GM21825 (cell line): ENCODE data around the gene MMP2.

Source experiments
- ATAC-seq: cut with Tn5 transposase; IDR thresholded peaks from one replicate; pipeline ENCODE4 v1.9.1; 2021; ENCODE audit warnings: mild to moderate bottlenecking, moderate library complexity; ENCODE audit not compliant: unreplicated experiment

Gene MMP2

DNA sequence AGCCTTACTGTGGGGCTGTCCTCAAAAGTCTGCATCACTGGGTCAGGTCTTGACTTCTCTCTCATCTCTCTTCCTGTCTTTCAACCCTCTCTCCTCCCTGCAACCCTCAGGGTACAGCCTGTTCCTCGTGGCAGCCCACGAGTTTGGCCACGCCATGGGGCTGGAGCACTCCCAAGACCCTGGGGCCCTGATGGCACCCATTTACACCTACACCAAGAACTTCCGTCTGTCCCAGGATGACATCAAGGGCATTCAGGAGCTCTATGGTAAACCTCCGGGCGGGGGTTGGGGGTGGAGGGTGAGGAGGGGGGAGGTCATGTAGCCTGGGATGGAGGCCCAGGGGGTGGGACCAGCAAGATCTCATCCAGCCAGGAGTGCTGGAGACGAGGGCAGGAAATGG lies 12.7 kb downstream of the MMP2 start:
- ATAC-seq: no peak

- ATAC-seq: no peak
Measured at GRCh38 chr16:55492756-55493380, 13.9 kb downstream of the MMP2 start.

GRCh38 chr16:55494994-55495421 lies 16.0 kb downstream of the MMP2 start:
- ATAC-seq: no peak

- ATAC-seq: no peak
Measured at GRCh38 chr16:55495616-55496289, 16.8 kb downstream of the MMP2 start.

DNA sequence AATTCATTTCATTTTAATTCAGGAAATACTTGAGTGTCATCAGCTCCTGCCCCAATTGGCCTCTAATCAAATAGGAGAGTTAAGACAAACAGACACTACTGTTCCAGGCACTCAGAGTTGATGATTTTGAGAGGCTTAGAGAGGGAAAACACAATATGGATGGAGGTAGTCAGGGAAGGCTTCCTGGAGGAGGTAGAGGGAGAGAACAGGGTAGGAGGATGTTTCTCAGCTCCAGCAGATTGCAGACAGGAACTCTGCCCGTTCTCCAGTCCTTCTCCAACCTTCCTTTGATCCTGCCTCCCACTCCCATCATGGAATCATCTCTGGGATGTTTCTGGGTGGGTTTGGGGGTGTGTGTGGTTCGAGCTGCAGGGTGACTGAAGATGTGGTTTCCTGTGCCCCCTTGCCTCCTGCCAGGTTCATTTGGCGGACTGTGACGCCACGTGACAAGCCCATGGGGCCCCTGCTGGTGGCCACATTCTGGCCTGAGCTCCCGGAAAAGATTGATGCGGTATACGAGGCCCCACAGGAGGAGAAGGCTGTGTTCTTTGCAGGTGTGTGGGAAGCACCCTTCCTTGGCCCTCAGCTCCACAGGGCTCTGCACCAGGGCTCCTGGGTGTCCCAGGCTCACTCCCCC lies 17.6 kb downstream of the MMP2 start:
- ATAC-seq: no peak

- no peak for ATAC-seq
Measured at GRCh38 chr16:55497558-55497957, 18.6 kb downstream of the MMP2 start.

- no peak for ATAC-seq
Measured at GRCh38 chr16:55498101-55498500, 19.1 kb downstream of the MMP2 start.

DNA sequence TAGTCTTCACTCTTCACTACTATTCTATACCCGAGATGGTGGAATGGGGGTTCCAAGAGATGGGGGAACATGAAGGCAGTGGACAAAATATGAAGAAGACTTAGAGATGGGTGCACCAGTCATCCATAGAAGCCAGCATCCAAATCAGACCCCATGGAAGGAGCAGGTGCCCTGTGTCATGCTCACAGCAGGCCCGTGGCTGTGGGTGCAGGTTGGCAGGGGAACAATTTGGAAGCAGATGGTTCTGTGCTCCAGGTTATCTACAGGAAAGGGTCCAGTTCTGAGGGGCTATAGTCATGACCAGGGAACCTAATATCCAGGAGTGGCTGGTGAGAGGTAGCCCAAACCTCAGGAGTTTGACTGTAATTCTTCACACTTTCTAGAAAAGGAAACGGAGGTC lies 20.3 kb downstream of the MMP2 start:
- no peak for ATAC-seq

- no peak for ATAC-seq
Measured at GRCh38 chr16:55499951-55500529, 21.0 kb downstream of the MMP2 start.

GRCh38 chr16:55500530-55501011 lies 21.6 kb downstream of the MMP2 start:
- no peak for ATAC-seq

DNA sequence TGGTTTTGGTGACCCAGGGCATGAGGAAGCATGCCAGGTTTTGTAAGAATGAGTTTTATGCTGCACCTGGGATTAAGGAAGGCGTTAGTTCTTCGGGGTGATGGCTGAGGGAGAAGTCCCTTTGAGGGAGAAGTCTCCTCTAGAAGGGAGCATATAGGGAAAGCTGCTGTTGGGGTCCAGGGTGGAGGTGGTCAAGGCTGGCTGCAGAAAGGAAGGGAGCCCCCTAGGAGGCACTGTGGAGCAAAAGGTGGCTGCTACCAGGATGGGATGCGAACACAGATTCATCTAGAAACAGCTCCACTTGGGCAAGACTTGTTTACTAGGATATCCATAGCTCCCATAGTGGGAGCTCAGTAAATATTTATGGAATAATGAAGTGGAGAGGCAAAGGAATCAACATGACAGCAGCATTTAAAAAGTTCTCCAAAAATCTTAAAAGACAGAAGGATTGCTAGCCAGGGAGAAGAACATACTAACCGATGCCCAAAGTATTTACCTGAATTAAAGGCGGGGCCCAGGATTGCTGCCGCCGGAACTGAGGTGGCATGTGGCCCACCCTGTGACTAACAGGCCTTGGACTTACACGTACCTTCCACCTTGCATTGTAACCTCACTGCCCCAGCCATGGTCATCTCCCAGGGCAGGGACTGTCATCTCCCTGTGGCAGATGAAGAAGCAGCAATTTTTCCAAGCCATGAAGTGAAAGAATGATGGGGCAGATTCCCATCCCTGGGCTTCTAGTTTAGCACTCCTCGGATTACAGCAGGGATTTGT lies 22.7 kb downstream of the MMP2 start:
- ATAC-seq: no peak

- no peak for ATAC-seq
Measured at GRCh38 chr16:55502801-55503366, 23.9 kb downstream of the MMP2 start.

- no peak for ATAC-seq
Measured at GRCh38 chr16:55503726-55504550, 24.9 kb downstream of the MMP2 start.

DNA sequence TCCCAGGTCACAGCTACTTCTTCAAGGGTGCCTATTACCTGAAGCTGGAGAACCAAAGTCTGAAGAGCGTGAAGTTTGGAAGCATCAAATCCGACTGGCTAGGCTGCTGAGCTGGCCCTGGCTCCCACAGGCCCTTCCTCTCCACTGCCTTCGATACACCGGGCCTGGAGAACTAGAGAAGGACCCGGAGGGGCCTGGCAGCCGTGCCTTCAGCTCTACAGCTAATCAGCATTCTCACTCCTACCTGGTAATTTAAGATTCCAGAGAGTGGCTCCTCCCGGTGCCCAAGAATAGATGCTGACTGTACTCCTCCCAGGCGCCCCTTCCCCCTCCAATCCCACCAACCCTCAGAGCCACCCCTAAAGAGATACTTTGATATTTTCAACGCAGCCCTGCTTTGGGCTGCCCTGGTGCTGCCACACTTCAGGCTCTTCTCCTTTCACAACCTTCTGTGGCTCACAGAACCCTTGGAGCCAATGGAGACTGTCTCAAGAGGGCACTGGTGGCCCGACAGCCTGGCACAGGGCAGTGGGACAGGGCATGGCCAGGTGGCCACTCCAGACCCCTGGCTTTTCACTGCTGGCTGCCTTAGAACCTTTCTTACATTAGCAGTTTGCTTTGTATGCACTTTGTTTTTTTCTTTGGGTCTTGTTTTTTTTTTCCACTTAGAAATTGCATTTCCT lies 26.5 kb downstream of the MMP2 start:
- no peak for ATAC-seq

- ATAC-seq: no peak
Measured at GRCh38 chr16:55506083-55506482, 27.1 kb downstream of the MMP2 start.

DNA sequence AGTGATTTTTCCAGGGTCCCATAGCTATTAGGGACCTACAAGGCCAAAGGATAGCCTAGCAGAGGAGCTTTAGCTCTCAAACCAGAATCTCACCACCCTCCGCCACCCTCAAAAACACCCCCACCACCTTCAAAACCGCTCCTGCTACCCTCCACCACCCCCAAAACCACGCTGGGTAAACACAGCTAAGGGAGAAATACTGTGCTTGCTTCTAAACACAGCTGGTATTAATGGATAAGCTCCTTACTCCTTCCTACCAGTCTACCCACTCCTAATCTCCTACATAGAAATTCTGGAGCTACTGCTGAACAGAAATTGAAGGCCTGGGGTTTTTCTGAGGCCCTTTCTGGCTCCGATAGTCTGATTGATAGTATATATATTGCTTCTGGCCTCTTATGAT lies 27.7 kb downstream of the MMP2 start:
- no peak for ATAC-seq

GRCh38 chr16:55508271-55508921 lies 29.4 kb downstream of the MMP2 start:
- no peak for ATAC-seq
